ENCODE data around the gene WDR35.

WDR35 gene

GRCh38 chr2:19868701-19869580, 121.0 kb downstream of the WDR35 start:
- DNase-seq (ENCODE audit: low spot score): no peak

- DNase-seq (ENCODE audit: low spot score): no peak
These were observed 121.7 kb downstream of the WDR35 start for GRCh38 chr2:19868224-19868623.

DNA sequence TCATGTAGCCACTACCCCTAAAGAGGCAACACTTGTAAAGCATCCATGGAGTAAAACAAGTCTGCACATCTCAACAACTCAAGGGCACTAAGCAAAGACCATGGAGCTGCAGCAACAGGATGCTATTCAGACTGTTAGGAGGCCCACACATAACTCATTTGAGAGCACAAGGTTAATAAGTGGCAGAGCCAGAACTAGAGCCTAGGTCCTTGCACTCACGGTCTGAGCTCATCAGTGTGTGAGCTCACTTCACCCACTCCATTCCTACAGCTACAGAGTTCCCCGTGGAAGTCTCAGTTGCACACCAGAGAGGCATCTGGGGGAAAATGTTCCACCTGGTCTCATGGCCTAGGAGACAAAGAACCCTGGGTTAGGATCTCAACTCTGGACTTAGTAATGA, 123.1 kb downstream of the WDR35 start:
- DNase-seq (ENCODE audit: low spot score): no peak

GRCh38 chr2:19865151-19865550, 124.8 kb downstream of the WDR35 start:
- no peak for DNase-seq (ENCODE audit: low spot score)

DNA sequence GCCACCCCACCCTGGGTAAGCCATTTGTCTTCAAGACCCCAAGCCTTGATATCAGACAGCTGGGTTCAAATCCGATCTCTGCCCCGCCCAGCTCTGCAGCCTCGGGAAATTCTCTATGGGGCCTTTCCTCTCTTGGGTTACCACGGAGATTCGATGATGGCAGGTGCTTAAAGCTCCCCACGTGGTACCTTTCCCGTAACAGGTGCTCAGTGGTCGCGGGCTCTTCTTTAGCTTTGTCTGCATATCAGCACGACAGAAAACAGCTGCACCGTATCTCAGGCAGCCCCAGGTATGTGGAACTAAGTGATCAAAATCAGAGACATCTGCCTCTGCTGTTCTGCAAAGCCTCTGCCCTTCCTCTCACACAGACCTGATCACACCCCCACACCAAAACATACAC, 125.5 kb downstream of the WDR35 start:
- no peak for DNase-seq (ENCODE audit: low spot score)

DNA sequence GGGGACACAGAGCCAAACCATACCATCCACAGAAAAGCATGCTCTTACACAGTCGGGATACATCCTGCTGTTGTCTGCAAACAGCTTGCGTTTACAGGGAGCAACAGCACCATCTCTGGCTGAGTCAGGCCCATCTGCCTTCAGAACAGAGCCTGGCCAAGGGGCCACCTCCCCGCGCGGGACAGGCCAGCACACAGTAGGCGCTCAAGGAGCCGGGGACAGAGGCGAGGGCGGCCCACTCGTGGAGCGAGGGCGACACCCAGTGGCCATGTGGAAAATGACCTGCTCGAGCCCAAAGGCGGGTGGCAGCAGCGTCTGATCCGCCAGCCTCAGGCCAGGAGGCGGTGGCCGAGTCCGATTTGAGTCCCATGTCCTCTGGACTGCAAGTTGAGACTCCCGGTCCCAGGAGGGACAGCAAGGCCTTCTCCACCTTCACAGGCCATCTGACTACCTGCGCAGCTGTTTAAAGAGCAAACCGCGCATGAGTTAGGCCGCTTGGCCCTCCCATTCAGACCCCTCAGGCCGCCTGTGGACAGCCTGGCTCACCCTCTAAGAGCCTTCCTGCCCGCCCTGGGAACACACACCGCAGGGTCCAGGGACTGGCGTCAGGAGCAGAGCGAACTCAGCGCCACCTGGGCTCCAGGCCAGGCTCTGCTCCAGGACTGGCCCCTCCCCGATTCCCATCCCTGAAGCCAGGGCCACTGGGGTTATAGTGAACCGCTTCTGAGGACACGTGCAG, 126.4 kb downstream of the WDR35 start:
- DNase-seq (ENCODE audit: low spot score): peak; percentile 72

DNA sequence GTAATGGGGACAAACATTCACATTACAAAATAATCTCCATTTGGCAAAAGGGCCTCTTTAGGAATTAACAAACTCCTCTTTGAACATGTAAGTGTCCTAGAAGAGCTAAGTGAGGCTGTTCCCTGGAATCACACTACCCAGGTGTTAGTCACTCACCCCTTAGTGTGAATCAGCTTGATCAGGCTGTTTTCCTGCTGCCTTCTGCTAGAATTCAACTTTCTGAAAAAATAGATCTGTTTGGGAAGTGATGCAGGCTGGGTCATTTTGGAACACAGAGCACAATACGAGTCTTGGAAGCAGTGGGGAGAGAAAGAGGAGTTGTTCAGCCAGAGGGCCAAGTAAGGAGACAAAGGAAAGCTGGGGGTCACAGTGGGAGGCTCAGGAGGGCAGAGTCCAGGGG, 128.1 kb downstream of the WDR35 start:
- DNase-seq (ENCODE audit: low spot score): no peak
